Raji (cell line): Measurements from ENCODE around the gene AP1M1.

Source experiments
- POLR2A ChIP-seq: IDR thresholded peaks from 2 replicates; pipeline ENCODE4 v1.6.1; 2011; ENCODE audit warnings: low read depth, low read length, control low read depth; ENCODE audit not compliant: insufficient read depth

The AP1M1 gene

GRCh38 chr19:16200038-16201010 is 2.6 kb downstream of the AP1M1 start:
- TF ChIP-seq POLR2A, result no peak

- TF ChIP-seq POLR2A, result no peak
These were observed 3.3 kb downstream of the AP1M1 start for GRCh38 chr19:16201011-16201391.

GRCh38 chr19:16202320-16203255 is 4.9 kb downstream of the AP1M1 start:
- TF ChIP-seq POLR2A, result no peak

- TF ChIP-seq POLR2A, result no peak
These were observed 5.7 kb downstream of the AP1M1 start for GRCh38 chr19:16203256-16204004.

GRCh38 chr19:16204005-16204294 is 6.2 kb downstream of the AP1M1 start:
- TF ChIP-seq POLR2A, result no peak

- no peak for TF ChIP-seq POLR2A
These were observed 7.7 kb downstream of the AP1M1 start for GRCh38 chr19:16205205-16206045.

GRCh38 chr19:16206046-16206605 is 8.4 kb downstream of the AP1M1 start:
- TF ChIP-seq POLR2A, result no peak

GRCh38 chr19:16206637-16207036 is 8.9 kb downstream of the AP1M1 start:
- no peak for TF ChIP-seq POLR2A

- TF ChIP-seq POLR2A, result no peak
These were observed 9.4 kb downstream of the AP1M1 start for GRCh38 chr19:16207063-16207462.

- no peak for TF ChIP-seq POLR2A
These were observed 9.8 kb downstream of the AP1M1 start for GRCh38 chr19:16207490-16208025.

- no peak for TF ChIP-seq POLR2A
These were observed 10.5 kb downstream of the AP1M1 start for GRCh38 chr19:16208064-16208759.

- TF ChIP-seq POLR2A, result no peak
These were observed 11.3 kb downstream of the AP1M1 start for GRCh38 chr19:16208847-16209665.
